Measurements from ENCODE around the gene LRRC32. TPM values are rescaled to one million over a fixed set of nuclear protein-coding genes. Genes with fewer than 3 reads are reported as not detected.

The LRRC32 gene
- total and polyA plus RNA-seq, 9 of the 15 experiments (the other 6 are each of a cell fraction or from before 2014, with no cell fraction given), result 0.10 to 0.50 (median 0.19) TPM; not detected in 5

DNA sequence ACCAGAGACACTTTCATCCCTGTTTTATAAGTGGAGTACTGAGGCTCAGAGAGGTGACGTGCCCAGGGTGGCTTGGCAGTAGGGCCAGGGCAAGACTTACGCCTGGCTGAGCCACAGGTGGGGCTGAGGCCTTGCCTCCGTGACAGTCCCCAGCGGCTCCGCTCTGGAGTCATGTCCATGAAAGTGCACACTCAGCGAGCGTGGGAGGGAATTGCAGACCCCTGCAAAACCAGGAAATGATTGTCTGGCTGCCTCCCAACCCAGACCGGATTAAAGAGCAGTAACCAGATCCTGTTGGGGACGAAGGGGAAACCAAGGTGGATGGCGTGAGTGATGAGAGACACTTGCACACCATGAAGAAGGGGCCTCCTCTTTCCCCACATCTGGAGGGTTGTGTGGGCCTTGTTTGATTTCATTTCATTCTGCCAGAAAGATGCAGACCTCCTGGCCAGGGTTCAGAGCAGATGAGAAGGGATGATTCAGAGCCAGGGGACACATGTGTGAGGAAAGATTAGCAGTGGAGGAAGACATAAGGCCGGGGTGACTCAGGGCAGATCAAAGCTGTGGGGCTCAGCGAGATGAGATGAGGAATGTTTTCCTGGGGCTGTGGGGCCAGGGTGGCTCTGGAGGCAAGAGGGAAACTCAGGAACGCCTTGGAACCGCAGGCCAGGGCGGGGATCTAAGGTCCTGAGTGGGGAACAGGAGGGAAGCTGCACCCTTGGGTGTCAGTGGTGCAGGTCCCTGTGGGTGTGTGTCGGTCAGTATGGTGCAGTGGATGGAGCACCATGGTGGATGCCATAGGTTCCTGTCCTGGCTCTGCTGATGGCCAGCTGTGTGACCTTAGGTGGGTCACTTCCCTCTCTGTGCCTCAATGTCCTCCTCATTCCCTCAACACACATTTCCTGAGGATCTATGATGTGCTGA is 29.9 kb upstream of the LRRC32 start (continued):
- no peak for TF ChIP-seq YY1 (IDR thresholded peaks at IDR 0.05; ENCODE audit: borderline replicate concordance in 1 of 3, control insufficient read depth in 1 of 3, extremely low read depth in 1 of 3, insufficient read depth in 3 of 3, insufficient read length in 1 of 3, insufficient replicate concordance in 2 of 3, low read depth in 1 of 3, low read length in 2 of 3)
- no peak for TF ChIP-seq CBX8 (IDR thresholded peaks at IDR 0.05; ENCODE audit: borderline replicate concordance, extremely low read depth, low read depth, low read length, poor library complexity, severe bottlenecking)
- TF ChIP-seq ZNF143 (CRISPR knock-in tag; IDR thresholded peaks at IDR 0.05), result no peak
- TF ChIP-seq, protein P1, sequence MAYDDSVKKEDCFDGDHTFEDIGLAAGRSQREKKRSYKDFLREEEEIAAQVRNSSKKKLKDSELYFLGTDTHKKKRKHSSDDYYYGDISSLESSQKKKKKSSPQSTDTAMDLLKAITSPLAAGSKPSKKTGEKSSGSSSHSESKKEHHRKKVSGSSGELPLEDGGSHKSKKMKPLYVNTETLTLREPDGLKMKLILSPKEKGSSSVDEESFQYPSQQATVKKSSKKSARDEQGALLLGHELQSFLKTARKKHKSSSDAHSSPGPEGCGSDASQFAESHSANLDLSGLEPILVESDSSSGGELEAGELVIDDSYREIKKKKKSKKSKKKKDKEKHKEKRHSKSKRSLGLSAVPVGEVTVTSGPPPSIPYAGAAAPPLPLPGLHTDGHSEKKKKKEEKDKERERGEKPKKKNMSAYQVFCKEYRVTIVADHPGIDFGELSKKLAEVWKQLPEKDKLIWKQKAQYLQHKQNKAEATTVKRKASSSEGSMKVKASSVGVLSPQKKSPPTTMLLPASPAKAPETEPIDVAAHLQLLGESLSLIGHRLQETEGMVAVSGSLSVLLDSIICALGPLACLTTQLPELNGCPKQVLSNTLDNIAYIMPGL (CRISPR knock-in tag; IDR thresholded peaks at IDR 0.05), result 0 out of 2 replicates have a peak, but pooled peaks have one; percentile 50
- TF ChIP-seq STAT5B (CRISPR knock-in tag; IDR thresholded peaks at IDR 0.05), result no peak
- TF ChIP-seq, protein P2, sequence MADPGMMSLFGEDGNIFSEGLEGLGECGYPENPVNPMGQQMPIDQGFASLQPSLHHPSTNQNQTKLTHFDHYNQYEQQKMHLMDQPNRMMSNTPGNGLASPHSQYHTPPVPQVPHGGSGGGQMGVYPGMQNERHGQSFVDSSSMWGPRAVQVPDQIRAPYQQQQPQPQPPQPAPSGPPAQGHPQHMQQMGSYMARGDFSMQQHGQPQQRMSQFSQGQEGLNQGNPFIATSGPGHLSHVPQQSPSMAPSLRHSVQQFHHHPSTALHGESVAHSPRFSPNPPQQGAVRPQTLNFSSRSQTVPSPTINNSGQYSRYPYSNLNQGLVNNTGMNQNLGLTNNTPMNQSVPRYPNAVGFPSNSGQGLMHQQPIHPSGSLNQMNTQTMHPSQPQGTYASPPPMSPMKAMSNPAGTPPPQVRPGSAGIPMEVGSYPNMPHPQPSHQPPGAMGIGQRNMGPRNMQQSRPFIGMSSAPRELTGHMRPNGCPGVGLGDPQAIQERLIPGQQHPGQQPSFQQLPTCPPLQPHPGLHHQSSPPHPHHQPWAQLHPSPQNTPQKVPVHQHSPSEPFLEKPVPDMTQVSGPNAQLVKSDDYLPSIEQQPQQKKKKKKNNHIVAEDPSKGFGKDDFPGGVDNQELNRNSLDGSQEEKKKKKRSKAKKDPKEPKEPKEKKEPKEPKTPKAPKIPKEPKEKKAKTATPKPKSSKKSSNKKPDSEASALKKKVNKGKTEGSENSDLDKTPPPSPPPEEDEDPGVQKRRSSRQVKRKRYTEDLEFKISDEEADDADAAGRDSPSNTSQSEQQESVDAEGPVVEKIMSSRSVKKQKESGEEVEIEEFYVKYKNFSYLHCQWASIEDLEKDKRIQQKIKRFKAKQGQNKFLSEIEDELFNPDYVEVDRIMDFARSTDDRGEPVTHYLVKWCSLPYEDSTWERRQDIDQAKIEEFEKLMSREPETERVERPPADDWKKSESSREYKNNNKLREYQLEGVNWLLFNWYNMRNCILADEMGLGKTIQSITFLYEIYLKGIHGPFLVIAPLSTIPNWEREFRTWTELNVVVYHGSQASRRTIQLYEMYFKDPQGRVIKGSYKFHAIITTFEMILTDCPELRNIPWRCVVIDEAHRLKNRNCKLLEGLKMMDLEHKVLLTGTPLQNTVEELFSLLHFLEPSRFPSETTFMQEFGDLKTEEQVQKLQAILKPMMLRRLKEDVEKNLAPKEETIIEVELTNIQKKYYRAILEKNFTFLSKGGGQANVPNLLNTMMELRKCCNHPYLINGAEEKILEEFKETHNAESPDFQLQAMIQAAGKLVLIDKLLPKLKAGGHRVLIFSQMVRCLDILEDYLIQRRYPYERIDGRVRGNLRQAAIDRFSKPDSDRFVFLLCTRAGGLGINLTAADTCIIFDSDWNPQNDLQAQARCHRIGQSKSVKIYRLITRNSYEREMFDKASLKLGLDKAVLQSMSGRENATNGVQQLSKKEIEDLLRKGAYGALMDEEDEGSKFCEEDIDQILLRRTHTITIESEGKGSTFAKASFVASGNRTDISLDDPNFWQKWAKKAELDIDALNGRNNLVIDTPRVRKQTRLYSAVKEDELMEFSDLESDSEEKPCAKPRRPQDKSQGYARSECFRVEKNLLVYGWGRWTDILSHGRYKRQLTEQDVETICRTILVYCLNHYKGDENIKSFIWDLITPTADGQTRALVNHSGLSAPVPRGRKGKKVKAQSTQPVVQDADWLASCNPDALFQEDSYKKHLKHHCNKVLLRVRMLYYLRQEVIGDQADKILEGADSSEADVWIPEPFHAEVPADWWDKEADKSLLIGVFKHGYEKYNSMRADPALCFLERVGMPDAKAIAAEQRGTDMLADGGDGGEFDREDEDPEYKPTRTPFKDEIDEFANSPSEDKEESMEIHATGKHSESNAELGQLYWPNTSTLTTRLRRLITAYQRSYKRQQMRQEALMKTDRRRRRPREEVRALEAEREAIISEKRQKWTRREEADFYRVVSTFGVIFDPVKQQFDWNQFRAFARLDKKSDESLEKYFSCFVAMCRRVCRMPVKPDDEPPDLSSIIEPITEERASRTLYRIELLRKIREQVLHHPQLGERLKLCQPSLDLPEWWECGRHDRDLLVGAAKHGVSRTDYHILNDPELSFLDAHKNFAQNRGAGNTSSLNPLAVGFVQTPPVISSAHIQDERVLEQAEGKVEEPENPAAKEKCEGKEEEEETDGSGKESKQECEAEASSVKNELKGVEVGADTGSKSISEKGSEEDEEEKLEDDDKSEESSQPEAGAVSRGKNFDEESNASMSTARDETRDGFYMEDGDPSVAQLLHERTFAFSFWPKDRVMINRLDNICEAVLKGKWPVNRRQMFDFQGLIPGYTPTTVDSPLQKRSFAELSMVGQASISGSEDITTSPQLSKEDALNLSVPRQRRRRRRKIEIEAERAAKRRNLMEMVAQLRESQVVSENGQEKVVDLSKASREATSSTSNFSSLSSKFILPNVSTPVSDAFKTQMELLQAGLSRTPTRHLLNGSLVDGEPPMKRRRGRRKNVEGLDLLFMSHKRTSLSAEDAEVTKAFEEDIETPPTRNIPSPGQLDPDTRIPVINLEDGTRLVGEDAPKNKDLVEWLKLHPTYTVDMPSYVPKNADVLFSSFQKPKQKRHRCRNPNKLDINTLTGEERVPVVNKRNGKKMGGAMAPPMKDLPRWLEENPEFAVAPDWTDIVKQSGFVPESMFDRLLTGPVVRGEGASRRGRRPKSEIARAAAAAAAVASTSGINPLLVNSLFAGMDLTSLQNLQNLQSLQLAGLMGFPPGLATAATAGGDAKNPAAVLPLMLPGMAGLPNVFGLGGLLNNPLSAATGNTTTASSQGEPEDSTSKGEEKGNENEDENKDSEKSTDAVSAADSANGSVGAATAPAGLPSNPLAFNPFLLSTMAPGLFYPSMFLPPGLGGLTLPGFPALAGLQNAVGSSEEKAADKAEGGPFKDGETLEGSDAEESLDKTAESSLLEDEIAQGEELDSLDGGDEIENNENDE (IDR thresholded peaks at IDR 0.05; ENCODE audit: low read depth, low read length), result no peak
- peak; percentile 100 for TF ChIP-seq SMARCA4 (IDR thresholded peaks at IDR 0.05)
- TF ChIP-seq HMGN3 (IDR thresholded peaks at IDR 0.05; ENCODE audit: borderline replicate concordance, extremely low read depth, insufficient read length, low read depth, low read length), result peak; percentile 92
- TF ChIP-seq ZNF551 (CRISPR knock-in tag; IDR thresholded peaks at IDR 0.05), result no peak
- no peak for TF ChIP-seq HNRNPH1 (optimal IDR thresholded peaks at IDR 0.05; ENCODE audit: low read depth, low read length)
- TF ChIP-seq KDM2B (CRISPR knock-in tag; IDR thresholded peaks at IDR 0.05), result no peak
- no peak for TF ChIP-seq GTF2E2 (tag; IDR thresholded peaks at IDR 0.05)
